ENCODE results near the gene CHST11.
A peak's percentile ranks its signal among the peaks of the same experiment; 100 is the strongest.

Gene CHST11

DNA sequence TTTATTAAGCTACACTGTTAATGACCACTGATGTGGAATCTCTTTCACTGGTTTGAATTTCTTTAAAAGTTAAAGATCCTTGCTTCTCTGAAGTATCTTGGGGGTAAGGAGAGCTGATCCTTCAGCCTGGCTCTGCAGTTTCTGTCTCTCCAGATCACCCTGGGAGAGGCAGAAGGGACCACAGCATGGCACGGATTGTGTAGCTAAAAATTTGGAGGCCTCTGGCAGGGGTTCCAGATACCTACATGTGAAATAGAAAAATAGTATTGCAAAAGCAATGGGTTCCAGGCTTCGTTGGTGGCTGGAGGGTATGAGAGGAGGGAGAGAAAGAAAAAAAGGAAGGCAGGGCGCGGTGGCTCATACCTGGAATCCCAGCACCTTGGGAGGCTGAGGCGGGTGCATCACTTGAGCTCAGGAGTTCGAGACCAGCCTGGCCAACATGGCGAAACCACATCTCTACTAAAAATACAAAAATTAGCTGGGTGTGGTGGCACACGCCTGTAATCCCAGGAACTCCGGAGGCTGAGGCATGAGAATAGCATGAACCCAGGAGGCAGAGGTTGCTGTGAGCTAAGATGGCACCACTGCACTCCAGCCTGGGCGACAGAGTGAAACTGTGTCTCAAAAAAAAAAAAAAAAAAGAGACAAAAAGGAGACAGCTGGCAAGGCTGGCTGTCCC lies 3.4 kb downstream of the CHST11 start:
- no peak for DNase-seq (ENCODE audit: low read depth)

- DNase-seq (ENCODE audit: low read depth), result no peak
Measured at GRCh38 chr12:104460973-104461698, 4.4 kb downstream of the CHST11 start.

- no peak for DNase-seq (ENCODE audit: low read depth)
Measured at GRCh38 chr12:104462325-104462724, 5.6 kb downstream of the CHST11 start.

DNA sequence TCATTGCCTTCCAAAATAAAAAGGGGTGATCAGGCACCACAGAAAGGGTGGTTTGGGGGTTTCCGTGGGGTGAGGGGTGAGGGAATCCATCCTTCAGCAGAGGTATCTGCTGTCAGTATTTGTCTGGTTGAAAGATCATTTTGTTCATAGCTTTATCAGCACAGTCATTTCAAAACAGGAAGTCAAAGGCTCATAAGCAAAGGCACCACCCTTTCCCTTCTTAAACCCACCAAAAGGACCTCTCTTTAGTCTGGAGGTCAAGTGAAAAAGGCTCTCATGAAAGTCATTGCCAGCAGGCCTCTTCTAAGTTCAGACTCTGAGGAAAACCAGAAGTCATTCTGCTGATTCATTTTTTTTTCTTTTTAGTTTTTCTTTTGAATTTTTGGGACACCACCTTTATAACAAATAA lies 6.2 kb downstream of the CHST11 start:
- DNase-seq (ENCODE audit: low read depth), result no peak

DNA sequence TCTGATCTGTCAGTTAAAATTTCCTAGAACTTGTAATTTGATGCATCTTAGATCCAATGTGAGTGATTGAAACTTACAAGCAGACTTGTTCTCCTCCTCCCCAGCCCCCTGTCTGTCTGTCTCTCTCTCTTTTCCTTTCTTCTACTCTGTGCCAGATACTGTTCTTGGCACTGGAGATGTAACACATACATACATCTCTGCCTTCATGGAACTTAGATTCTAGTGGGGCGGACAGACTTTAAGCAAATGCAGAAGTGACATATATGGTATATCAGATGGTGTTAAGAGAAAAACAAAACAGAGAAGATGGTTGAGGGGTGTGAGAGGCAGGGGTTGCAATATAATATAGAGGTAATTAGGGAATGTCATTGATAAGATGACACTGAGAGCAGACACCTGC lies 6.6 kb downstream of the CHST11 start:
- no peak for DNase-seq (ENCODE audit: low read depth)

- no peak for DNase-seq (ENCODE audit: low read depth)
Measured at GRCh38 chr12:104464899-104465298, 8.2 kb downstream of the CHST11 start.

GRCh38 chr12:104466709-104467345 lies 10.1 kb downstream of the CHST11 start:
- DNase-seq (ENCODE audit: low read depth), result no peak

DNA sequence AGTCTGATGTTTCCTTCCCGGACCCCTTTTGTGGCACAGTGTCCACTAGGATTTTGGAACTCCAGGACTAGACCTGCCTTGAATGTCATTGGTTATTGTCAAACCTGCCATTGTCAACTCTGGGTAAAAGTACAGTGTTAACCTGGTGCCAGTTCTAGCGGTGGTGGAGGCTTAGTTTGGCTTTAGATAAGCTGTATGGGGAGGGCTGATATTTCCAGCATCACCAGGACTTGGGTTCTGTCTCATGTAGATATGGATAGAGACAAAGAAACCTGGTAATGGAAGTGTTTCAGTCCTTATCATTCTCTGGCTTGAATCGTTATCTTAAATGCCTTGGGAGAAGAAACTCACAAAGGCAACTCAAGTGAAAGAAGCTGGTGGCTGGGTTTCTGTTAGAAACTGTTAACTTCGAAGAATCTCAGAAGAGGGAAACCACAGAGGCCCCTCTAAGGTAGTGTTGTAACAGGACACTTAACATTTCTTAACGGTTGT lies 10.6 kb downstream of the CHST11 start:
- no peak for DNase-seq (ENCODE audit: low read depth)

DNA sequence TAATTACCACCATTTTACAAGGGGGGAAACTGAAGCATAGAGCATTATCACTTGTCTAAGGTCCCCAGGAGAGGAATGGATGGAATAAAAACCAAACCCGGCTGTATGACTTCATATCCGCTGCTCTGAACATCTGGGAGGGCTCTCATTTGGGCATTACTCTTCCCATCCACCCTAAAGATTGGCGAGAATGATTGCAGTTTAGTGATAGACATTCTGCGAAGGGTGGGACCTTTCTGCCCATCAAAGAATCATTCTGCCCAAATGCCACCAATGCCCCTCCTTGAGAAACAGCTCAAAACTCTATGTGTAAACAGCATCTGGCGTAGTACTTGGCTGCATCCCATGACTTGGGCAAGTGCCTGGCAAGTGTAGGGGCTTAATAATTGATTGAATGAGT lies 11.6 kb downstream of the CHST11 start:
- no peak for DNase-seq (ENCODE audit: low read depth)

DNA sequence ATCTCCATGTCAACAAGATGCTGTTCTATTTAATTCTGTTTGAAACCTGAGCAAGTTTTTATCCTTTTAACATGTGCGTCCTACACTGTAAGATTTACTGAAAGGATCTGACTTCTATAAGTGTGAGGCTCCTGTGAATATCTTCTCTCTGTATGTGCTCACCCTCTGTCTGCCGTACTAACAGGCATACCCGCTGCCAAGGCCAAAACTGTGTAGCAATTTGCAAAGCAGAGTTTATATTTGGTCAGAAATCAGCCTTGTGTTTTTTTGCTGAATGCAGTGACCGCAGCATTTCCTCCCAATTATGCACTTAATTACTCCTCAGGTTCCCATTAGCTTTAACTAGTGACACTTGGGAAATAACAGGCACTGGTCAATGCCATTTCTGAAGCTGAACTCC lies 12.3 kb downstream of the CHST11 start:
- no peak for DNase-seq (ENCODE audit: low read depth)

GRCh38 chr12:104469523-104469922 lies 12.8 kb downstream of the CHST11 start:
- no peak for DNase-seq (ENCODE audit: low read depth)

DNA sequence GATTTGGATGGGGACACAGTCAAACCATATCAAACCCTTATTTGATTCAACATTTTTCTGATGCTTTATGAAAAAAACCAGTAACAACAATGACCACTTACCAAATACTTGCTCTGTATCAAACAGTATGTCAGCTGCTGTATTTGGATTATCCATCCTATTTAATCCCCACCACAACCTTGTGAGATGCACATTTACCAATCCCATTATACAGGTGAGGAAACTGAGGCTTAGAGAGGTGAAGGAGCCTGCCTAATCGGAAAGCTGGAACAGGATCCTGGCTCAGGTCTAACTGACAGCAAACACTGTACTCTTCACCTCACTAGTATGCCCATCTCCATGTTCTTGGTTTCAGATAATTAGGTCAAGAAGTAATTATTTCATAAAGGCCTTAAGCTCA lies 13.8 kb downstream of the CHST11 start:
- DNase-seq (ENCODE audit: low read depth), result no peak

DNA sequence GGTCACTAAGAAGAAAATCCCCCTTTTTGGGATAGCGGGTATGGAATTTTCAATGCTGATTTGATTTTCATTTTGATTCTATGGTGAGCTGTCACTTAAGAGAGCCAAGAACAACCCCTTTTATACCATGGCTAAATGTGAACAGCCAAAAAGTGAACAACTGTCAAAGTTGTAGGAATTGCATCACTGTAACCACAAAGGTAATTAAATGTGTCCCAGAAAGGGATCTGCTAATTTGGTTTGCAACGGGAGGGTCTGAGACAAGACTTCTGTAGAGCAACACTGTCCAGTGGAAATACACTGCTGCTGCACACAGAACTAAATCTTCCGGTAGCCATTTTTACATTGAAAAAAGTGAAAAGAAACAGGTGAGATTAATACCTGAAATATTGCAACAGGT lies 14.6 kb downstream of the CHST11 start:
- no peak for DNase-seq (ENCODE audit: low read depth)

- no peak for DNase-seq (ENCODE audit: low read depth)
Measured at GRCh38 chr12:104472748-104473147, 16.0 kb downstream of the CHST11 start.

DNA sequence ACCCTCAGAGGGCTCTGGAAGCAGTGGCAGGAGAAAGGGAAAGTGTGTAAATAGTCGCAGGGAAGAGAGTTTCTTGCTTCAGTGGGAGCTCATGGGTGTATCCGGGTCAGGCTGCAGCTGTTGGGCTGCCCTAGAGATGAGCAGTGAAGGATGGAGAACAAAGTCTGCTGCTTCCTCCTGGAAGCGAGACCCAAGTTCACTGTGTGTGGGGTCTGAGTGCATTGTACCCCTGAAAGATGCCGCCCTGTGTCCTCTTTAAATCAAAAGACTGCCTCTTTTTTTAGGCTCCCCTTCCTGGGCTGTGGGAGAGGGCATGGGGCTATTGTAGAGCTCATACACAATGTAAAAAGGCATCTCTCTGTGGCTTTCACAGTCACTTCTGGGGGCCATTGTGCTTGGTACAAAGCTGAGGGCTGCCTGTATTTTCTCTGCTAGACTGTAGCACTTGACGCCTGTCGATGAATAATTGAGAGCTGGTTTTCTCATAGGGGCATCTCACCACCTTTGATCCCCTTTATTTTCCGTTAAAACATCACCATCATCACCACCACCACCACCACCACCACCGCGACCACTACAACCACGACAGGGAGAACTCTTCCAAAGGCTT lies 16.7 kb downstream of the CHST11 start:
- DNase-seq (ENCODE audit: low read depth), result no peak

DNA sequence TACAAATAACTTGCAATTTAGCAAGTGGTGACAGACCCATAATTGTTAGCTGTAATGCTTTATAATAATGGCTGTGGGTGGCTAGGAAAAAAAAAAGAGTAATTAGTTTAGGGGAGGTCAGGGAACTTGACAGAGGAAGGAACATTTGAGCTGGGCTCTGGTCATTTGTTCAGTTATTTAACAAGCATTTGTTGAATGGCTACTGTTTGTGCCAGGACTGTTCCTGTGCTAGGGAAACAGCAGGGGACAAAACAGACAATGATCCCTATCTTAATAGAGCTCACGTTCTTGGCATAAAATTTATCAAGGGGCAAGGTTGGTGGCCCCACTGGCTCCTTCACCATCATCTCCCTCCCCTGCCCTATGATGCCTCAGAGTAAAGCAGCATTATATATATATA lies 18.5 kb downstream of the CHST11 start:
- no peak for DNase-seq (ENCODE audit: low read depth)

GRCh38 chr12:104477510-104478390 lies 21.0 kb downstream of the CHST11 start:
- DNase-seq (ENCODE audit: low read depth), result no peak

DNA sequence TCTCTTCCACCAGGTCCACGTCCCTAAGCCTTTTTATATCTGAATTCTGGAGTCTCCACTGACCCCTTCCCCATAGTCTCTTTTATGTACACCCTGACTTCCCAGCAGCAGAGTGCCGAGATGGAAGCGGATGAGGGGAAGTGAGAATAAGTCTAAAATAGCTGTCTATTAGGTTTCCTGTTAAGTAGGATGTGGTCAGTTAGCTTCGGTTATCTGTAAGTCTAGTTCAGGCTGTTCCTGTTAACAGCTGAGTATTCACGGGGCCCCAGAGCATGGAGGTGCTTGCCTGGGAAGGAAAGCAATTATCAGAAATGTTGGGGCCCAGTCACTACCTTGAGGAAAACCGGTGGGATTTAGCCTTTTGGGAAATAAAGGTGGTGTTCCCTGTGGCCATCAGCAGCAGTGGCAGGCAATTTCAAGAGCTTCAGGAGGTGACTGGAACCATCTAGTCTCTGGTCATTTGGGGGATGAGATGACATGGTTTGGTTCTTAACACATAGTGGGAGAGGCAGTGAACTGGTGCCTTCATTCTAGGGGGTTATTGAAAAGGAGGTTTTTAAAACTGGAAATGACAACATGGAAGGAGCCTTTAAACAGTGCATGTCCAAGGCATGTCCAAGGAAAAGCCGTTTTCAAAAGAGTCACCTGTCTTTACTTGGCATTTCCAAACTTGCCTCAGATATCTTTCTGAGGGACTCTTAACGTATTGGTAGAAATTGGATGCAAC lies 21.8 kb downstream of the CHST11 start:
- DNase-seq (ENCODE audit: low read depth), result no peak

DNA sequence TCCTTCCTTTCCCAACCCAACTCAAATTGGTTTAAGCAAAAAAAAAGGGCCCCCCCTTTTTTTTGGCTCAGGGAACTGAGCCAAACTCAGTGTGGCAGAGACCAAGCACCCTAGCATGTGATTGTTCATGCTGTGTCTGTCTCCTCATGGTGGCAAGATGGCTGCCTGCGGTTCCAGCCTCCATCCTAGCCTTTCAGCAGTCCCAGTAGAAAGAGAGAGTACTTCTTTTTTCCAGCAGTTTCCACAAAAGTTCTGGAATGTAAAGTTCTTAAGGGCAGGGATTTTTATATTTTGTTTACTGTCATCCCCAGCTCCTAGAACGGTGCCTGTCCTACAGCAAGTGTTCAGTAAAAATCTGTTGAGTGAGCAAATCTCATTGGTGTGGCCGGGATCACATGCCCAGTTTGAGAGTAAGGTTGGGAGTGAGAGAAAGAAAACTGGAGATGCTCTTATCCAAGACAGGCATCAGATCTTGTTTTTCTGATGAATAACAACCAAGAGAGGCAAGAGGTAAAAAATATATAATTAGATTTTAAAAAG lies 22.4 kb downstream of the CHST11 start:
- no peak for DNase-seq (ENCODE audit: low read depth)

- DNase-seq (ENCODE audit: low read depth), result peak; percentile 35
Measured at GRCh38 chr12:104480012-104480411, 23.3 kb downstream of the CHST11 start.
